Amygdala (tissue), 56 donors: ENCODE results near the gene MPO.

Experiments used
- DNase-seq, 56 donors: peaks; one replicate each; lab custom pipeline; 2025; lab: John Stamatoyannopoulos, UW

The MPO gene

GRCh38 chr17:58282442-58282841 lies 1.7 kb upstream of the MPO start:
- DNase-seq, result no peak

- no peak for DNase-seq
These were observed 826 bp upstream of the MPO start for GRCh38 chr17:58281511-58282011.

GRCh38 chr17:58279736-58280479 lies 827 bp downstream of the MPO start:
- DNase-seq, result no peak

GRCh38 chr17:58279016-58279711 lies 1.6 kb downstream of the MPO start:
- DNase-seq, result peak in 1 of 56 donors; percentile 31

GRCh38 chr17:58278661-58279015 lies 2.1 kb downstream of the MPO start:
- DNase-seq, result peak in 3 of 56 donors; percentile 11 to 45 (median 13)

GRCh38 chr17:58277802-58278595 lies 2.7 kb downstream of the MPO start:
- no peak for DNase-seq

GRCh38 chr17:58277107-58277801 lies 3.5 kb downstream of the MPO start:
- DNase-seq, result no peak

- no peak for DNase-seq
These were observed 4.3 kb downstream of the MPO start for GRCh38 chr17:58276423-58276822.

- DNase-seq, result no peak
These were observed 5.3 kb downstream of the MPO start for GRCh38 chr17:58275417-58275816.

- DNase-seq, result no peak
These were observed 7.2 kb downstream of the MPO start for GRCh38 chr17:58273453-58274104.

- no peak for DNase-seq
These were observed 8.1 kb downstream of the MPO start for GRCh38 chr17:58272367-58273280.

- DNase-seq, result no peak
These were observed 9.4 kb downstream of the MPO start for GRCh38 chr17:58271216-58271931.

GRCh38 chr17:58270476-58271215 lies 10.1 kb downstream of the MPO start:
- no peak for DNase-seq

GRCh38 chr17:58269557-58270291 lies 11.0 kb downstream of the MPO start:
- DNase-seq, result no peak

GRCh38 chr17:58268774-58269556 lies 11.8 kb downstream of the MPO start:
- no peak for DNase-seq

- no peak for DNase-seq
These were observed 12.4 kb downstream of the MPO start for GRCh38 chr17:58268326-58268725.
